Upper lobe of right lung (tissue), 1 donor: ENCODE measurements around the gene SQSTM1. TPM values are rescaled to one million over a fixed set of nuclear protein-coding genes. Genes with fewer than 3 reads are reported as not detected.

Experiments used
- ATAC-seq: fragments of 200-7000 bp; cut with Tn5 transposase; one replicate; pipeline ENCODE4 v1.9.1; 2020; ENCODE audit warnings: mild to moderate bottlenecking, moderate library complexity
- DNase-seq: peaks from one replicate; pipeline ENCODE4 v3.0.0-alpha.2; 2020
- H3K27ac ChIP-seq: fragments of 200-600 bp; one replicate; pipeline ENCODE4 v1.8.0; 2022
- H3K27me3 ChIP-seq: fragments of 200-600 bp; one replicate; pipeline ENCODE4 v1.8.0; 2022; ENCODE audit warnings: mild to moderate bottlenecking
- H3K36me3 ChIP-seq: fragments of 200-600 bp; one replicate; pipeline ENCODE4 v1.8.0; 2022
- H3K4me1 ChIP-seq: fragments of 200-600 bp; one replicate; pipeline ENCODE4 v1.8.0; 2022
- H3K4me3 ChIP-seq: fragments of 200-600 bp; one replicate; pipeline ENCODE4 v1.8.0; 2022; ENCODE audit warnings: mild to moderate bottlenecking
- H3K9me3 ChIP-seq: fragments of 200-600 bp; one replicate; pipeline ENCODE4 v1.8.0; 2022
- CTCF ChIP-seq: fragments of 200-600 bp; IDR thresholded peaks from one replicate; pipeline ENCODE4 v1.8.0; 2022; ENCODE audit warnings: antibody characterized with exemption
- intact Hi-C: fragments of 100-400 bp; cut with DNase I; formaldehyde crosslinking; loops from one replicate; pipeline ENCODE4 v1.11.0; 2022
- total RNA-seq: library from RNA; stranded (reverse); fragmentation: NEBNext Ultra II Directional; extraction: Animal tissue kit (Norgen Biotek cat#: 25700); gene quantifications from one replicate; pipeline ENCODE4 v1.2.1, GENCODE V29; 2021
- donor health status: DM: no; HTN: yes; CAD: no; lungs with severe emphysema.

Gene SQSTM1
- total RNA-seq, 1 donor from 2014 or later, result 501 TPM

- DNase-seq (no peak), ATAC-seq (no peak)
- peaks cover 67% of the 10 kb centered on the region for H3K36me3 ChIP-seq
- no peak for TF ChIP-seq CTCF
- no peak overlapping the region for H3K4me3 ChIP-seq
- no peaks in the 10 kb centered on the region for H3K4me1 ChIP-seq
- H3K27ac ChIP-seq, result no peak overlapping the region
- intact Hi-C loops, result no loop called here
- no peaks in the 10 kb centered on the region for H3K27me3 ChIP-seq
- no peaks in the 10 kb centered on the region for H3K9me3 ChIP-seq
These were observed 46.4 kb downstream of the SQSTM1 start for GRCh38 chr5:179867079-179867465.

- DNase-seq (no peak), ATAC-seq (no peak)
- peaks cover 67% of the 10 kb centered on the region for H3K36me3 ChIP-seq
- H3K4me3 ChIP-seq, result no peak overlapping the region
- H3K4me1 ChIP-seq, result no peaks in the 10 kb centered on the region
- no peaks in the 10 kb centered on the region for H3K27me3 ChIP-seq
- intact Hi-C loops, result no loop called here
- no peak overlapping the region for H3K27ac ChIP-seq
- no peak for TF ChIP-seq CTCF
- no peaks in the 10 kb centered on the region for H3K9me3 ChIP-seq
These were observed 46.8 kb downstream of the SQSTM1 start for GRCh38 chr5:179867476-179867875.

GRCh38 chr5:179868541-179868940 is 47.8 kb downstream of the SQSTM1 start:
- TF ChIP-seq CTCF, result no peak
- Histone ChIP-seq H3K9me3 (no peaks in the 10 kb centered on the region), H3K27ac (no peak overlapping the region), H3K4me3 (no peak overlapping the region), H3K36me3 (peaks cover 67% of the 10 kb centered on the region), H3K4me1 (no peaks in the 10 kb centered on the region), H3K27me3 (no peaks in the 10 kb centered on the region)
- intact Hi-C loops, result no loop called here
- DNase-seq (no peak), ATAC-seq (no peak)

GRCh38 chr5:179869101-179869500 is 48.4 kb downstream of the SQSTM1 start:
- DNase-seq (no peak), ATAC-seq (no peak)
- Histone ChIP-seq H3K9me3 (no peaks in the 10 kb centered on the region), H3K4me3 (no peak overlapping the region), H3K27me3 (no peaks in the 10 kb centered on the region), H3K36me3 (peaks cover 66% of the 10 kb centered on the region), H3K4me1 (no peaks in the 10 kb centered on the region), H3K27ac (no peak overlapping the region)
- intact Hi-C loops, result no loop called here
- no peak for TF ChIP-seq CTCF

GRCh38 chr5:179869641-179870402 is 49.1 kb downstream of the SQSTM1 start:
- no peaks in the 10 kb centered on the region for H3K9me3 ChIP-seq
- no peak overlapping the region for H3K4me3 ChIP-seq
- peaks cover 70% of the 10 kb centered on the region for H3K36me3 ChIP-seq
- no peak for TF ChIP-seq CTCF
- H3K4me1 ChIP-seq, result no peaks in the 10 kb centered on the region
- DNase-seq (no peak), ATAC-seq (no peak)
- intact Hi-C loops, result no loop called here
- H3K27ac ChIP-seq, result no peak overlapping the region
- no peaks in the 10 kb centered on the region for H3K27me3 ChIP-seq
